ENCODE measurements around the gene MOSPD3. TPM values are rescaled to one million over a fixed set of nuclear protein-coding genes. Genes with fewer than 3 reads are reported as not detected.

The MOSPD3 gene
- total and polyA plus RNA-seq, 2 of the 8 experiments (the other 6 are each of a cell fraction or from before 2014, with no cell fraction given) = 20.7 to 21.4 TPM

- Histone ChIP-seq H2AK5ac (ENCODE audit: low read depth, low read length) (no peak overlapping the region), H2BK12ac (ENCODE audit: low read depth, low read length) (no peak overlapping the region), H3K9ac (replicated peaks in 1 of 4; ENCODE audit: extremely low read depth in 1 of 4, low read depth in 3 of 4, low read length in 3 of 4) (no peak overlapping the region), H3K18ac (ENCODE audit: extremely low read depth, low read length) (no peak overlapping the region), H3K23ac (ENCODE audit: insufficient read length) (no peak overlapping the region), H3K4me3 (ENCODE audit: extremely low read depth in 1 of 4, insufficient read depth in 2 of 4, low read depth in 3 of 4, low read length in 4 of 4) (no peak overlapping the region), H3K56ac (replicated peaks; ENCODE audit: insufficient read length, low read depth, low read length) (no peak overlapping the region), H3K4me2 (ENCODE audit: insufficient read depth in 1 of 2, low read depth in 2 of 2, low read length in 2 of 2) (no peak overlapping the region), H2BK120ac (replicated peaks; ENCODE audit: low read depth, low read length) (no peak overlapping the region), H4K5ac (ENCODE audit: insufficient read length, low read depth, low read length) (no peak overlapping the region), H2BK20ac (ENCODE audit: low read length) (no peak overlapping the region), H3K79me2 (ENCODE audit: control insufficient read depth in 1 of 2, insufficient read depth in 2 of 2, low read length in 2 of 2) (no peaks in the 10 kb centered on the region), H3K27ac (ENCODE audit: low read depth, low read length) (no peak overlapping the region), H3K4me1 (replicated peaks in 1 of 4; ENCODE audit: control insufficient read depth in 3 of 4, insufficient read depth in 4 of 4, low read length in 3 of 4) (peaks cover 0 to 26% (median 20%) of the 10 kb centered on the region in 4 experiments; a peak in 6 of 7 replicates), H4K20me1 (replicated peaks in 1 of 2; ENCODE audit: control insufficient read depth in 1 of 2, insufficient read depth in 2 of 2, low read length in 2 of 2) (peaks cover 0 to 10% of the 10 kb centered on the region in 2 experiments), H3K14ac (ENCODE audit: insufficient read length) (no peak overlapping the region), H2AFZ (ENCODE audit: low read length) (no peak overlapping the region), H3K4ac (replicated peaks; ENCODE audit: insufficient read length, low read depth, low read length) (no peak overlapping the region), H4K8ac (ENCODE audit: extremely low read depth, insufficient read depth, low read length) (no peak overlapping the region), H3K23me2 (ENCODE audit: low read depth, low read length) (peaks cover 7% of the 10 kb centered on the region; the same call in 1 of the 2 replicates), H3K9me3 (ENCODE audit: insufficient read depth in 2 of 2, low read depth in 1 of 2, low read length in 1 of 2) (no peaks in the 10 kb centered on the region), H2BK15ac (ENCODE audit: low read length) (no peak overlapping the region), H3K79me1 (ENCODE audit: low read depth, low read length) (peaks cover 2% of the 10 kb centered on the region; the same call in 1 of the 2 replicates), H4K91ac (replicated peaks; ENCODE audit: insufficient read length, low read length) (no peak overlapping the region), H3K36me3 (ENCODE audit: control insufficient read depth in 2 of 4, insufficient read depth in 4 of 4, low read length in 3 of 4) (peaks cover 3 to 24% (median 16%) of the 10 kb centered on the region in 4 experiments; a peak in 5 of 8 replicates), H3K27me3 (replicated peaks in 1 of 4; ENCODE audit: control insufficient read depth in 3 of 4, extremely low read depth in 1 of 4, insufficient read depth in 3 of 4, low read length in 3 of 4) (peaks cover 0 to 4% (median under 1%) of the 10 kb centered on the region in 4 experiments; a peak in 1 of 7 replicates), H2BK5ac (ENCODE audit: low read depth, low read length) (no peak overlapping the region)
- 95% methylated on average over 29 of the region's 44 CpGs; no CpG with 5 or more reads in 1 of the 2 experiments for WGBS, 2 experiments (ENCODE audit: extremely low coverage in 1 of 2, insufficient coverage in 1 of 2, insufficient read length in 1 of 2, insufficient replicate concordance in 2 of 2, low coverage in 1 of 2, low lambda C conversion rate in 2 of 2, missing lambda C conversion rate in 1 of 2)
- DNase-seq (ENCODE audit: low read depth in 1 of 2, low spot score in 2 of 2) (no peak), FAIRE-seq (no peak)
- ChIA-PET CTCF (ENCODE audit: partially characterized antibody) (interaction anchor here (0.9 to 4.8 kb wide), 5 partner anchors 10 to 181 kb away, joined by 3 to 53 read pairs (median 5); partner anchors contain the start of genes FBXO24 and LRCH4), POLR2A (ENCODE audit: partially characterized antibody) (interaction anchor here (0.6 to 4.8 kb wide), 2 partner anchors 10 to 14 kb away, joined by 3 to 83 read pairs; partner anchors contain the start of genes FBXO24 and LRCH4)
- TF ChIP-seq JUND (IDR thresholded peaks at IDR 0.05; ENCODE audit: low read length) (no peak), USF2 (IDR thresholded peaks at IDR 0.05; ENCODE audit: low read length) (no peak), NANOG (IDR thresholded peaks at IDR 0.05; ENCODE audit: insufficient read depth, low read depth, low read length, poor library complexity, severe bottlenecking) (no peak), EP300 (IDR thresholded peaks at IDR 0.05; ENCODE audit: borderline replicate concordance in 1 of 2, low read depth in 2 of 2, low read length in 2 of 2) (no peak), ZNF274 (IDR thresholded peaks at IDR 0.05; ENCODE audit: borderline replicate concordance, extremely low read depth, low read length) (no peak), NRF1 (IDR thresholded peaks at IDR 0.05; ENCODE audit: low read depth, low read length) (no peak), RFX5 (IDR thresholded peaks at IDR 0.05; ENCODE audit: borderline replicate concordance, low read depth, low read length) (no peak), RNF2 (IDR thresholded peaks at IDR 0.05; ENCODE audit: borderline replicate concordance, low read depth, low read length, missing control alignments, poor library complexity, severe bottlenecking) (no peak), KDM5A (IDR thresholded peaks at IDR 0.05; ENCODE audit: low read length) (no peak)
Measured at GRCh38 chr7:100574362-100575205, 37.8 kb upstream of the MOSPD3 start.
